HL-60 (cell line): ENCODE results near the gene EXOC3L2.

Experiments used
- GABPA ChIP-seq: IDR thresholded peaks from 2 replicates; pipeline ENCODE4 v1.6.1; 2012; ENCODE audit warnings: low read depth
- POLR2AphosphoS5 ChIP-seq: IDR thresholded peaks from 2 replicates; pipeline ENCODE4 v1.6.1; 2012; ENCODE audit warnings: low read depth
- TF ChIP-seq, protein P1 (sequence below): IDR thresholded peaks from 2 replicates; pipeline ENCODE4 v1.6.1; 2012; ENCODE audit warnings: low read depth; ENCODE audit not compliant: insufficient replicate concordance
- TF ChIP-seq, protein P2 (sequence below): IDR thresholded peaks from one replicate; pipeline ENCODE4 v1.5.1; 2011; ENCODE audit warnings: low read length, control low read depth, inconsistent platforms; ENCODE audit not compliant: insufficient read depth

DNA sequence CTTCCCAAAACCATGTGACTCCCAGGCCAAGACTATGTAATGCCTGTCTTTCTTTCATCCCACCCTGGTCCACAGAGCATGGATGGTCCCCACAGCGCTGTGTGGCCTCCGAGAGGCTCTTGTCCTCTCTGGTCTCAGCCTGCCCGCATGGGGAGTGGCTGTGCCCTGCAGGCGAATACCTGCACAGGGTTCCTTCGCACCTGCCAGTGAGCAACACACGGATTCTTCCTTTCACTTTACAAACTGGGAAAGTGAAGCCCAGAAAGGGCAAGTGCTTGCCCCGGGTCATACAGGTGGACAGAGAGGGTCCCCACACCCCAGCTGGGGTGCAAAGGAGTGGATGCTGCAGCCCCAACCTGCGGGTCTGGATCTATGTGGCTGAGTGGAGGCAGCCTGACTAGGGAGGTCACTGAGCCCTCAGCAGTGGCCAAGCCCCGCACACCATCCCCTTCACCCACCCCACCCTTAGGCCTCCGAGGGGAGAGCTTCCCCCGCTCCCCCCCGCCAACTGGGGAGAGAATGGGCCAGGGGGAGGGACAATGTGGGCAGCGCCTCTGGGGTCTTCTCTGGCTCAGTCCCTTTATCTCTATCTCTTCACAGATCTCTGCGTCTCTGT lies 5.1 kb upstream of the EXOC3L2 start:
- TF ChIP-seq, protein P1, sequence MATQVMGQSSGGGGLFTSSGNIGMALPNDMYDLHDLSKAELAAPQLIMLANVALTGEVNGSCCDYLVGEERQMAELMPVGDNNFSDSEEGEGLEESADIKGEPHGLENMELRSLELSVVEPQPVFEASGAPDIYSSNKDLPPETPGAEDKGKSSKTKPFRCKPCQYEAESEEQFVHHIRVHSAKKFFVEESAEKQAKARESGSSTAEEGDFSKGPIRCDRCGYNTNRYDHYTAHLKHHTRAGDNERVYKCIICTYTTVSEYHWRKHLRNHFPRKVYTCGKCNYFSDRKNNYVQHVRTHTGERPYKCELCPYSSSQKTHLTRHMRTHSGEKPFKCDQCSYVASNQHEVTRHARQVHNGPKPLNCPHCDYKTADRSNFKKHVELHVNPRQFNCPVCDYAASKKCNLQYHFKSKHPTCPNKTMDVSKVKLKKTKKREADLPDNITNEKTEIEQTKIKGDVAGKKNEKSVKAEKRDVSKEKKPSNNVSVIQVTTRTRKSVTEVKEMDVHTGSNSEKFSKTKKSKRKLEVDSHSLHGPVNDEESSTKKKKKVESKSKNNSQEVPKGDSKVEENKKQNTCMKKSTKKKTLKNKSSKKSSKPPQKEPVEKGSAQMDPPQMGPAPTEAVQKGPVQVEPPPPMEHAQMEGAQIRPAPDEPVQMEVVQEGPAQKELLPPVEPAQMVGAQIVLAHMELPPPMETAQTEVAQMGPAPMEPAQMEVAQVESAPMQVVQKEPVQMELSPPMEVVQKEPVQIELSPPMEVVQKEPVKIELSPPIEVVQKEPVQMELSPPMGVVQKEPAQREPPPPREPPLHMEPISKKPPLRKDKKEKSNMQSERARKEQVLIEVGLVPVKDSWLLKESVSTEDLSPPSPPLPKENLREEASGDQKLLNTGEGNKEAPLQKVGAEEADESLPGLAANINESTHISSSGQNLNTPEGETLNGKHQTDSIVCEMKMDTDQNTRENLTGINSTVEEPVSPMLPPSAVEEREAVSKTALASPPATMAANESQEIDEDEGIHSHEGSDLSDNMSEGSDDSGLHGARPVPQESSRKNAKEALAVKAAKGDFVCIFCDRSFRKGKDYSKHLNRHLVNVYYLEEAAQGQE = no peak
- TF ChIP-seq, protein P2, sequence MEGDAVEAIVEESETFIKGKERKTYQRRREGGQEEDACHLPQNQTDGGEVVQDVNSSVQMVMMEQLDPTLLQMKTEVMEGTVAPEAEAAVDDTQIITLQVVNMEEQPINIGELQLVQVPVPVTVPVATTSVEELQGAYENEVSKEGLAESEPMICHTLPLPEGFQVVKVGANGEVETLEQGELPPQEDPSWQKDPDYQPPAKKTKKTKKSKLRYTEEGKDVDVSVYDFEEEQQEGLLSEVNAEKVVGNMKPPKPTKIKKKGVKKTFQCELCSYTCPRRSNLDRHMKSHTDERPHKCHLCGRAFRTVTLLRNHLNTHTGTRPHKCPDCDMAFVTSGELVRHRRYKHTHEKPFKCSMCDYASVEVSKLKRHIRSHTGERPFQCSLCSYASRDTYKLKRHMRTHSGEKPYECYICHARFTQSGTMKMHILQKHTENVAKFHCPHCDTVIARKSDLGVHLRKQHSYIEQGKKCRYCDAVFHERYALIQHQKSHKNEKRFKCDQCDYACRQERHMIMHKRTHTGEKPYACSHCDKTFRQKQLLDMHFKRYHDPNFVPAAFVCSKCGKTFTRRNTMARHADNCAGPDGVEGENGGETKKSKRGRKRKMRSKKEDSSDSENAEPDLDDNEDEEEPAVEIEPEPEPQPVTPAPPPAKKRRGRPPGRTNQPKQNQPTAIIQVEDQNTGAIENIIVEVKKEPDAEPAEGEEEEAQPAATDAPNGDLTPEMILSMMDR = no peak
- TF ChIP-seq POLR2AphosphoS5 = no peak
- TF ChIP-seq GABPA = no peak
